ENCODE data around the gene PCSK5. TPM values are rescaled to one million over a fixed set of nuclear protein-coding genes. Genes with fewer than 3 reads are reported as not detected.

Gene PCSK5
- polyA plus RNA-seq, 1 donor from 2014 or later = 1.7 TPM

DNA sequence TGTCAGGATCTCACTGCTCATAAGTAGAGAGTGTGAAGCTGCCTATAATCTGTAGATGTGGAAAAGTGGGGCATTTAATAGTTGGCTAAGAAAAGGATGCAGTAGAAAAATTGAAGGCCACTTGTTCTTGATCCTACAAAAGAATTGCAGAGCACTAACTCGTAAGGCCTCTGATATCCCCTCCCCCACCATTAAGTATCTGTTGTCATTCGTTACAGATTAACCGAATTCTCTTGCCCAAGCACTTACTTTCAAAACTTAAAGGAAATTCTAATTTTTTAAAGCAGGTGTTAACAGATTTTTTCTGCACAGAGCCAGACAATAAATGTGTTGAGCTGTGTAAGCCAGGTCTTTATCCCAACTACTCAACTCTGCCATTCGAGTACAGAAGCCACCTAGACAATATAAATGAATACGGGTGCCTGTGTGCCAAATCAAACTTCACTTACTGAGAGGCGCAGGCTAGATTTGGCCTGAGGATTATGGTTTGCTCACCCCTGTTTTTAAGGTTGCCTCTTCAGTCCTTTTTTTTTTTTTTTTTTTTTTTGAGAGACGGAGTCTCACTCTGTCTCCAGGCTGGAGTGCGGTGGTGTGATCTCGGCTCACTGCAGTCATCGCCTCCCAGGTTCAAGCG lies 268.9 kb downstream of the PCSK5 start:
- Histone ChIP-seq H3K79me2 (replicated peaks; ENCODE audit: insufficient read depth, low read length) (no peaks in the 10 kb centered on the region), H3K4me3 (ENCODE audit: low read length) (no peak overlapping the region), H2AFZ (ENCODE audit: low read depth, low read length) (no peak overlapping the region), H3K27me3 (ENCODE audit: insufficient read depth, low read depth, low read length) (no peaks in the 10 kb centered on the region), H3K36me3 (ENCODE audit: insufficient read depth, low read length) (no peaks in the 10 kb centered on the region), H3F3A (ENCODE audit: insufficient read depth, low read length, poor library complexity, severe bottlenecking) (no peaks in the 10 kb centered on the region), H3K9me2 (ENCODE audit: insufficient read depth, low read length) (no peaks in the 10 kb centered on the region), H3K27ac (ENCODE audit: low read length) (no peak overlapping the region), H4K20me1 (ENCODE audit: insufficient read depth) (no peaks in the 10 kb centered on the region), H3K9ac (ENCODE audit: low read length) (no peak overlapping the region), H3K9me3 (ENCODE audit: low read length) (no peaks in the 10 kb centered on the region), H3K4me2 (ENCODE audit: low read length) (no peak overlapping the region)
- no peak for TF ChIP-seq MXI1 (conservative IDR thresholded peaks at IDR 0.05; ENCODE audit: poor library complexity, severe bottlenecking)
- no peak for TF ChIP-seq SMC3 (conservative IDR thresholded peaks at IDR 0.05; ENCODE audit: poor library complexity)

DNA sequence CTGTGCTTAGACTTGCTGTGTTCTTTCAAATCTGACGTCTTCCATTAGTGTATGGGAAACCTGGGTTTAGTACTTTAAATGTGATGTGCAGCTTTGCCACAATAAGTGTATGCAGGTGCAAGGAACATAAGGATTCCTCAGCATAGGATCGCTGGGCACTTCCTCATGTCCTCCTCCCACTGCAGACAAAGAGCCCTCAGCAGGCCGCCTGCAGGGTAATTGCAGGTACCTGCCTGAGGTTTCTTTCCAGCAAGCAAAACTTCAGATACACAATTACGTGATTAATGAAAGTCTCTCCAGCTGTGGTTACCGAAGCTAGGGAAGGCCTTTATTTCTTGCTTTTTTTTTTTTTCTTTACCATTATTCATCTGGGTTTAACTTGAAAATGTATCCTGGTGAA lies 270.6 kb downstream of the PCSK5 start:
- Histone ChIP-seq H4K20me1 (ENCODE audit: insufficient read depth) (no peaks in the 10 kb centered on the region), H3K27me3 (ENCODE audit: insufficient read depth, low read depth, low read length) (no peaks in the 10 kb centered on the region), H3K9ac (ENCODE audit: low read length) (no peak overlapping the region), H3K9me2 (ENCODE audit: insufficient read depth, low read length) (no peaks in the 10 kb centered on the region), H3K4me2 (ENCODE audit: low read length) (no peak overlapping the region), H3K4me3 (ENCODE audit: low read length) (no peak overlapping the region), H3F3A (ENCODE audit: insufficient read depth, low read length, poor library complexity, severe bottlenecking) (no peaks in the 10 kb centered on the region), H3K79me2 (replicated peaks; ENCODE audit: insufficient read depth, low read length) (no peaks in the 10 kb centered on the region), H3K27ac (ENCODE audit: low read length) (no peak overlapping the region), H2AFZ (ENCODE audit: low read depth, low read length) (no peak overlapping the region), H3K9me3 (ENCODE audit: low read length) (no peaks in the 10 kb centered on the region), H3K36me3 (ENCODE audit: insufficient read depth, low read length) (no peaks in the 10 kb centered on the region)
- TF ChIP-seq EZH2 (IDR thresholded peaks at IDR 0.05; ENCODE audit: borderline replicate concordance, insufficient read depth, low read length, poor library complexity, severe bottlenecking) = no peak
- no peak for TF ChIP-seq MXI1 (conservative IDR thresholded peaks at IDR 0.05; ENCODE audit: poor library complexity, severe bottlenecking)
- no peak for TF ChIP-seq SMC3 (conservative IDR thresholded peaks at IDR 0.05; ENCODE audit: poor library complexity)
- TF ChIP-seq POLR2AphosphoS5 (IDR thresholded peaks at IDR 0.05) = peak; percentile 54
- TF ChIP-seq EP300 (conservative IDR thresholded peaks at IDR 0.05; ENCODE audit: poor library complexity, severe bottlenecking) = no peak
- no peak for TF ChIP-seq RAD21 (conservative IDR thresholded peaks at IDR 0.05)
- TF ChIP-seq, protein P1, sequence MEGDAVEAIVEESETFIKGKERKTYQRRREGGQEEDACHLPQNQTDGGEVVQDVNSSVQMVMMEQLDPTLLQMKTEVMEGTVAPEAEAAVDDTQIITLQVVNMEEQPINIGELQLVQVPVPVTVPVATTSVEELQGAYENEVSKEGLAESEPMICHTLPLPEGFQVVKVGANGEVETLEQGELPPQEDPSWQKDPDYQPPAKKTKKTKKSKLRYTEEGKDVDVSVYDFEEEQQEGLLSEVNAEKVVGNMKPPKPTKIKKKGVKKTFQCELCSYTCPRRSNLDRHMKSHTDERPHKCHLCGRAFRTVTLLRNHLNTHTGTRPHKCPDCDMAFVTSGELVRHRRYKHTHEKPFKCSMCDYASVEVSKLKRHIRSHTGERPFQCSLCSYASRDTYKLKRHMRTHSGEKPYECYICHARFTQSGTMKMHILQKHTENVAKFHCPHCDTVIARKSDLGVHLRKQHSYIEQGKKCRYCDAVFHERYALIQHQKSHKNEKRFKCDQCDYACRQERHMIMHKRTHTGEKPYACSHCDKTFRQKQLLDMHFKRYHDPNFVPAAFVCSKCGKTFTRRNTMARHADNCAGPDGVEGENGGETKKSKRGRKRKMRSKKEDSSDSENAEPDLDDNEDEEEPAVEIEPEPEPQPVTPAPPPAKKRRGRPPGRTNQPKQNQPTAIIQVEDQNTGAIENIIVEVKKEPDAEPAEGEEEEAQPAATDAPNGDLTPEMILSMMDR (IDR thresholded peaks at IDR 0.05; ENCODE audit: poor library complexity, severe bottlenecking) = no peak

DNA sequence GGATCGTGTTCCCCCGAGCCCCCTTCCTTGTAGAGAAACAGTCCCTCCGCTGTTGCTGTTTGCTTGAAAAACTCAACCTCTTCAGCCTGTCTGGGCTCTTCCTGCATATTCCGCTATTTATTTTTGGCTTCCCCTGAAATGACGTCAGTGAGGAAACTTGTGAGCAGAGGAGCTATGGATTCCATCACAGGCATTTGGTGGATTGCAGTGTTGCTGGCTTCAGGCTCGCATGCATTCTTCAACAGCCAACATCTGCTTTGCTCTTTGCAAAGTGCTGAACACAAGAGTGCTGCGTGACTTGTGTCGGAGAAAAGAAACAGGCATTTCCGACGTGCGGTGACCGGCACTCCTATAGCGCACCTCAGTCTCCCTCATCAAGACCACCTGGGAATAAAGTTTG lies 271.1 kb downstream of the PCSK5 start:
- TF ChIP-seq POLR2AphosphoS5 (IDR thresholded peaks at IDR 0.05) = no peak

More for the DNA sequence above, 271.1 kb downstream of the PCSK5 start:
- no peaks in the 10 kb centered on the region for H4K20me1 ChIP-seq (ENCODE audit: insufficient read depth)
- no peaks in the 10 kb centered on the region for H3F3A ChIP-seq (ENCODE audit: insufficient read depth, low read length, poor library complexity, severe bottlenecking)
- H3K9me2 ChIP-seq (ENCODE audit: insufficient read depth, low read length) = no peaks in the 10 kb centered on the region
- H3K27me3 ChIP-seq (ENCODE audit: insufficient read depth, low read depth, low read length) = no peaks in the 10 kb centered on the region
- H3K4me3 ChIP-seq (ENCODE audit: low read length) = no peak overlapping the region
- H3K9ac ChIP-seq (ENCODE audit: low read length) = no peak overlapping the region
- no peak overlapping the region for H3K27ac ChIP-seq (ENCODE audit: low read length)
- no peak overlapping the region for H2AFZ ChIP-seq (ENCODE audit: low read depth, low read length)
- no peak overlapping the region for H3K4me2 ChIP-seq (ENCODE audit: low read length)
- no peaks in the 10 kb centered on the region for H3K9me3 ChIP-seq (ENCODE audit: low read length)
- no peaks in the 10 kb centered on the region for H3K36me3 ChIP-seq (ENCODE audit: insufficient read depth, low read length)
- H3K79me2 ChIP-seq (replicated peaks; ENCODE audit: insufficient read depth, low read length) = no peaks in the 10 kb centered on the region

Measured in neural cell (in vitro differentiated cells).